A549 (cell line): ENCODE results near the gene CBFA2T2. TPM values are rescaled to one million over a fixed set of nuclear protein-coding genes. Genes with fewer than 3 reads are reported as not detected.

Experiments
- ATAC-seq, 2 experiments: fragments of 200-7000 bp in 1 of 2; fragments of >200 bp in 1 of 2; cut with Nextera tagmentation in 1 of 2; cut with Tn5 transposase in 1 of 2; 3 replicates each; pipeline versions ENCODE4 v1.8.0 to v1.9.1; 2018 to 2020; ENCODE audit warnings: mild to moderate bottlenecking in 1 of 2, moderate library complexity in 1 of 2
- CTCF ChIA-PET: fragments of 300-600 bp; sonication (Branson Sonifier 250); formaldehyde crosslinking; extraction: SDS; loops from one replicate; lab custom pipeline; 2021; ENCODE audit warnings: antibody characterized with exemption, inconsistent platforms; lab: Yijun Ruan, JAX
- POLR2A ChIA-PET: fragments of 350-600 bp; formaldehyde crosslinking; extraction: SDS; loops from one replicate; lab custom pipeline; 2021; ENCODE audit warnings: antibody characterized with exemption, inconsistent platforms; lab: Yijun Ruan, JAX
- DNase-seq, 2 experiments: peaks; one replicate each; pipeline versions ENCODE4 v3.0.0 to v3.0.0-alpha.2; 2011 to 2016; ENCODE audit warnings: low read depth in 1 of 2, low spot score in 1 of 2
- FAIRE-seq: peaks from 2 replicates; lab custom pipeline; 2011; peaks lifted over from hg19 to GRCh38; lab: Jason Lieb, UNC
- H3K27ac ChIP-seq, 2 experiments: fragments of >200 bp; sonication (Bioruptor Twin); formaldehyde crosslinking; 3 replicates each; pipeline ENCODE4 v1.5.1; 2016 to 2017
- H3K4me1 ChIP-seq: fragments of >200 bp; sonication (Bioruptor Twin); formaldehyde crosslinking; 3 replicates; pipeline ENCODE4 v1.6.1; 2016
- H3K4me2 ChIP-seq: fragments of >200 bp; sonication (Bioruptor Twin); formaldehyde crosslinking; 3 replicates; pipeline ENCODE4 v1.6.1; 2016
- H3K4me3 ChIP-seq: fragments of >200 bp; sonication (Bioruptor Twin); formaldehyde crosslinking; 3 replicates; pipeline ENCODE4 v1.5.1; 2016
- H3K9me3 ChIP-seq: fragments of >200 bp; sonication (Bioruptor Twin); formaldehyde crosslinking; 3 replicates; pipeline ENCODE4 v1.6.1; 2016
- CBX8 ChIP-seq: fragments of 200-600 bp; sonication (generic); IDR thresholded peaks from 2 replicates; pipeline ENCODE4 v1.6.1; 2016
- E2F6 ChIP-seq: IDR thresholded peaks from 2 replicates; pipeline ENCODE4 v1.6.1; 2012; ENCODE audit warnings: low read depth, borderline replicate concordance
- EHMT2 ChIP-seq: fragments of 200-600 bp; sonication (generic); IDR thresholded peaks from 2 replicates; pipeline ENCODE4 v1.6.1; 2016; ENCODE audit warnings: antibody characterized with exemption, low read depth, mild to moderate bottlenecking, moderate library complexity
- EP300 ChIP-seq, 2 experiments: fragments of >200 bp; sonication (Bioruptor Twin); formaldehyde crosslinking; IDR thresholded peaks; 2 replicates in 1 of 2; 3 replicates in 1 of 2; pipeline ENCODE4 v1.6.1; 2016 to 2017
- FOXS1 ChIP-seq: fragments of 250-450 bp; sonication (Bioruptor Pico); IDR thresholded peaks from 2 replicates; pipeline ENCODE4 v1.5.0; 2020; ENCODE audit warnings: mild to moderate bottlenecking, moderate library complexity
- HOXA7 ChIP-seq: fragments of 250-450 bp; sonication (Bioruptor Pico); IDR thresholded peaks from 2 replicates; pipeline ENCODE4 v1.5.0; 2020; ENCODE audit warnings: mild to moderate bottlenecking, moderate library complexity
- HOXB5 ChIP-seq: fragments of 250-450 bp; sonication (Bioruptor Pico); IDR thresholded peaks from 2 replicates; pipeline ENCODE4 v1.5.0; 2020; ENCODE audit warnings: mild to moderate bottlenecking, moderate library complexity
- MAFK ChIP-seq: fragments of 450-650 bp; IDR thresholded peaks from 2 replicates; pipeline ENCODE4 v1.6.1; 2014; ENCODE audit not compliant: partially characterized antibody
- MYC ChIP-seq: IDR thresholded peaks from 2 replicates; pipeline ENCODE4 v1.6.1; 2012; ENCODE audit warnings: mild to moderate bottlenecking, inconsistent platforms, low read length, improper control_type of control experiment, borderline replicate concordance
- NPAS2 ChIP-seq: fragments of 250-450 bp; sonication (Bioruptor Pico); IDR thresholded peaks from 2 replicates; pipeline ENCODE4 v1.8.0; 2022; ENCODE audit warnings: mild to moderate bottlenecking, moderate library complexity, borderline replicate concordance
- RARB ChIP-seq: fragments of 250-450 bp; sonication (Bioruptor Pico); IDR thresholded peaks from 2 replicates; pipeline ENCODE4 v1.8.0; 2021; ENCODE audit warnings: mild to moderate bottlenecking, moderate library complexity
- RCOR1 ChIP-seq: fragments of 150-350 bp; IDR thresholded peaks from 2 replicates; pipeline ENCODE4 v1.6.1; 2014; ENCODE audit warnings: antibody characterized with exemption, low read length, low read depth
- TFCP2L1 ChIP-seq: fragments of 250-450 bp; sonication (Bioruptor Pico); IDR thresholded peaks from 2 replicates; pipeline ENCODE4 v1.5.0; 2021; ENCODE audit warnings: mild to moderate bottlenecking
- ZFP36 ChIP-seq: fragments of 450-650 bp; IDR thresholded peaks from 2 replicates; pipeline ENCODE4 v1.6.1; 2014; ENCODE audit warnings: borderline replicate concordance; ENCODE audit not compliant: partially characterized antibody
- ZSCAN20 ChIP-seq: fragments of 250-450 bp; sonication (Bioruptor Pico); IDR thresholded peaks from 2 replicates; pipeline ENCODE4 v1.8.0; 2022; ENCODE audit warnings: mild to moderate bottlenecking, moderate library complexity
- WGBS: methylation state at CpG from one replicate; pipeline ENCODE4 v1.1.6; 2017; ENCODE audit errors: missing lambda C conversion rate; 5-methylcytosine and 5-hydroxymethylcytosine counted together
- polyA plus RNA-seq, 4 experiments: library from polyadenylated mRNA; depleted of rRNA in 3 of 4; stranded (reverse); fragments of >200 nt; fragmentation: RNase III in 1 of 4; extraction: RNeasy Plus Mini Kit Qiagen cat#74134 plus additional on column Dnase treatment in 1 of 4; gene quantifications; 2 replicates in 3 of 4; 3 replicates in 1 of 4; pipeline ENCODE4 v1.2.3, GENCODE V29; 2011 to 2017
- TF ChIP-seq, protein P1 (sequence below): fragments of 250-450 bp; sonication (Bioruptor Pico); IDR thresholded peaks from 2 replicates; pipeline ENCODE4 v1.5.0; 2021; ENCODE audit warnings: mild to moderate bottlenecking, moderate library complexity, borderline replicate concordance
- TF ChIP-seq, protein P2 (sequence below): IDR thresholded peaks from 2 replicates; pipeline ENCODE4 v1.6.1; 2012
- TF ChIP-seq, protein P3 (sequence below): fragments of 200-600 bp; sonication (generic); IDR thresholded peaks from 2 replicates; pipeline ENCODE4 v1.6.1; 2016; ENCODE audit warnings: antibody characterized with exemption, mild to moderate bottlenecking, moderate library complexity

The CBFA2T2 gene
- polyA plus RNA-seq, 2 of the 4 experiments (the other 2 are of a cell fraction) = 6.8 to 9.4 TPM

DNA sequence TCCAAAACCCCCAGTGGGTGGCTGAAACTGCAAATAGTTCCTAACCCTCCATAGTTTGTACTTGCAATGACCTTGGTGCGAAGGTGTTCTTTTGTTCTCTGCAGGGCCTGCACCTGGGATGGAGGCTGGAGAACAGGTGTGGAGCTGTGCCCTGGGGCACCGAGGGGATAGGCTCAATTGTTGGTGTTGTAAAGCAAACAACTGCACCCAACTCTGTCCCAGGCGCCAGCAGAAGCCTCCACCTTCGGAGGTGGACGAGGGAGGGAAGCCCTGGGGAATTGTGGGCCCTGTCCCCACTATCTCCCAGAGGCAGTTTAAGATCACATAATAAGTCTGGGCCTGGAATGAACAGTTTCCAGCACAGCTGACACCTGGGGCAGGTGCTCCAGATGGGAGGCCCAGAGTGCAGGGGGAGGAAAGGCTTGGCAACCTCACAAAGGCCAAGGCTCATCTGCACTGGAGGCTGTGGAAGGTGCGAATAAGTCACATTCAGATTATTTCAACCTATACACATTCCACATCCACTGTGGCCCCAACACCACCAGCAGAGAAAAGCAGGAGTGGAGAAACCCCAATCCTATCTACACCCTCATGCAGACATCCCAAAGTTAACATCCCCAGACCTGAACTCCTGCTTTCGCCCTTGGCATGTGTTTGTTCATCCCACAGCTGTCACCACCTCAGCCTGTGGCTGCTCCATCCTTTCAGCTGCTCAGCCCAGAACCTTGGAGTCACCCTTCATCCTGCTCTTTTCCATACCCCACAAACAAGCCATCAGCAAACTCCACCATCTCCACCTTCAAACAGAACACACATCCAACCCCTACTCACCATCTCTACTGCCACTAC is 12.3 kb upstream of the CBFA2T2 start:
- no peaks in the 10 kb centered on the region for H3K4me1 ChIP-seq
- no peak overlapping the region for H3K4me2 ChIP-seq
- no peak; a peak in 1 of 6 replicates for ATAC-seq
- H3K4me3 ChIP-seq = no peak overlapping the region
- no peak for DNase-seq
- CTCF ChIA-PET = interaction anchor here (0.7 kb wide), 1 partner anchor 164 kb away, joined by 3 read pairs; no protein-coding TSS in a partner anchor
- POLR2A ChIA-PET = interaction anchor here (1.8 kb wide), 1 partner anchor 12 kb away, joined by 6 read pairs; the partner anchor contains the start of gene CBFA2T2
- H3K27ac ChIP-seq = no peak overlapping the region
- no peak for FAIRE-seq
- 89% methylated on average over 6 of the region's 7 CpGs for WGBS
- TF ChIP-seq MYC (no peak), MAFK (no peak), RCOR1 (no peak), TFCP2L1 (CRISPR knock-in tag) (no peak), EHMT2 (no peak), FOXS1 (CRISPR knock-in tag) (no peak), RARB (CRISPR knock-in tag) (no peak), HOXA7 (CRISPR knock-in tag) (no peak), ZFP36 (no peak), E2F6 (no peak)
- TF ChIP-seq, protein P1, sequence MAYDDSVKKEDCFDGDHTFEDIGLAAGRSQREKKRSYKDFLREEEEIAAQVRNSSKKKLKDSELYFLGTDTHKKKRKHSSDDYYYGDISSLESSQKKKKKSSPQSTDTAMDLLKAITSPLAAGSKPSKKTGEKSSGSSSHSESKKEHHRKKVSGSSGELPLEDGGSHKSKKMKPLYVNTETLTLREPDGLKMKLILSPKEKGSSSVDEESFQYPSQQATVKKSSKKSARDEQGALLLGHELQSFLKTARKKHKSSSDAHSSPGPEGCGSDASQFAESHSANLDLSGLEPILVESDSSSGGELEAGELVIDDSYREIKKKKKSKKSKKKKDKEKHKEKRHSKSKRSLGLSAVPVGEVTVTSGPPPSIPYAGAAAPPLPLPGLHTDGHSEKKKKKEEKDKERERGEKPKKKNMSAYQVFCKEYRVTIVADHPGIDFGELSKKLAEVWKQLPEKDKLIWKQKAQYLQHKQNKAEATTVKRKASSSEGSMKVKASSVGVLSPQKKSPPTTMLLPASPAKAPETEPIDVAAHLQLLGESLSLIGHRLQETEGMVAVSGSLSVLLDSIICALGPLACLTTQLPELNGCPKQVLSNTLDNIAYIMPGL (CRISPR knock-in tag) = no peak
- TF ChIP-seq, protein P2, sequence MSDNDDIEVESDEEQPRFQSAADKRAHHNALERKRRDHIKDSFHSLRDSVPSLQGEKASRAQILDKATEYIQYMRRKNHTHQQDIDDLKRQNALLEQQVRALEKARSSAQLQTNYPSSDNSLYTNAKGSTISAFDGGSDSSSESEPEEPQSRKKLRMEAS = no peak
- H3K9me3 ChIP-seq = no peaks in the 10 kb centered on the region

DNA sequence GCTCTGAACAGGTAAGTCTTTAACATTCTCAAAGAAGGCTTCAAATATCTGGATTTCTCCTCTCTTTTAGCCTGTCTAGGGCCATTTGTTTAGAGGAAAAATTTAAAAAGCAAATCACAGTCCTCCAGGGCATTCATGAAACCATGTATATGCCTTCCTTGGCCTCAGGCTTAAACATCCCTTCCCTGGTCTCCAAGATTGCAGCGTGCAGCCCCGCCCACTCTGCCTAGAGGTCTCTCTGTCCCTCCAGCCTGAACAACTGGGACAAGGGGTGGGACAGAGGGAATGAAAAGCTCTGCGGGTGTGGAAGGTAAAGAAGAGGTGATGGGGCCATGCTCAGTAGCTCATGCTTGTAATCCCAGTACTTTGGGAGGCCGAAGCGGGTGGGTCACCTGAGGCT is 9.8 kb upstream of the CBFA2T2 start:
- ATAC-seq (no peak), FAIRE-seq (no peak)

More for the DNA sequence above, 9.8 kb upstream of the CBFA2T2 start:
- Histone ChIP-seq H3K27ac (no peak overlapping the region), H3K4me1 (no peaks in the 10 kb centered on the region), H3K4me2 (no peak overlapping the region), H3K9me3 (no peaks in the 10 kb centered on the region), H3K4me3 (no peak overlapping the region)
- ChIA-PET CTCF (interaction anchor here (1.5 to 1.7 kb wide), 2 partner anchors 10 to 23 kb away, joined by 3 to 7 read pairs; no protein-coding TSS in a partner anchor), POLR2A (no interaction called here)
- no peak for DNase-seq
- WGBS = 86% methylated on average over 5 of the region's 5 CpGs
- TF ChIP-seq CBX8 (no peak), HOXA7 (CRISPR knock-in tag) (no peak), EP300 (IDR thresholded peaks at IDR 0.05) (no peak), FOXS1 (CRISPR knock-in tag) (no peak), HOXB5 (CRISPR knock-in tag) (no peak), RARB (CRISPR knock-in tag) (no peak), ZSCAN20 (CRISPR knock-in tag) (no peak), NPAS2 (CRISPR knock-in tag) (no peak), MYC (no peak)
- TF ChIP-seq, protein P3, sequence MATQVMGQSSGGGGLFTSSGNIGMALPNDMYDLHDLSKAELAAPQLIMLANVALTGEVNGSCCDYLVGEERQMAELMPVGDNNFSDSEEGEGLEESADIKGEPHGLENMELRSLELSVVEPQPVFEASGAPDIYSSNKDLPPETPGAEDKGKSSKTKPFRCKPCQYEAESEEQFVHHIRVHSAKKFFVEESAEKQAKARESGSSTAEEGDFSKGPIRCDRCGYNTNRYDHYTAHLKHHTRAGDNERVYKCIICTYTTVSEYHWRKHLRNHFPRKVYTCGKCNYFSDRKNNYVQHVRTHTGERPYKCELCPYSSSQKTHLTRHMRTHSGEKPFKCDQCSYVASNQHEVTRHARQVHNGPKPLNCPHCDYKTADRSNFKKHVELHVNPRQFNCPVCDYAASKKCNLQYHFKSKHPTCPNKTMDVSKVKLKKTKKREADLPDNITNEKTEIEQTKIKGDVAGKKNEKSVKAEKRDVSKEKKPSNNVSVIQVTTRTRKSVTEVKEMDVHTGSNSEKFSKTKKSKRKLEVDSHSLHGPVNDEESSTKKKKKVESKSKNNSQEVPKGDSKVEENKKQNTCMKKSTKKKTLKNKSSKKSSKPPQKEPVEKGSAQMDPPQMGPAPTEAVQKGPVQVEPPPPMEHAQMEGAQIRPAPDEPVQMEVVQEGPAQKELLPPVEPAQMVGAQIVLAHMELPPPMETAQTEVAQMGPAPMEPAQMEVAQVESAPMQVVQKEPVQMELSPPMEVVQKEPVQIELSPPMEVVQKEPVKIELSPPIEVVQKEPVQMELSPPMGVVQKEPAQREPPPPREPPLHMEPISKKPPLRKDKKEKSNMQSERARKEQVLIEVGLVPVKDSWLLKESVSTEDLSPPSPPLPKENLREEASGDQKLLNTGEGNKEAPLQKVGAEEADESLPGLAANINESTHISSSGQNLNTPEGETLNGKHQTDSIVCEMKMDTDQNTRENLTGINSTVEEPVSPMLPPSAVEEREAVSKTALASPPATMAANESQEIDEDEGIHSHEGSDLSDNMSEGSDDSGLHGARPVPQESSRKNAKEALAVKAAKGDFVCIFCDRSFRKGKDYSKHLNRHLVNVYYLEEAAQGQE = no peak
